ENCODE results near the gene SPTAN1. TPM values are rescaled to one million over a fixed set of nuclear protein-coding genes. Genes with fewer than 3 reads are reported as not detected.

SPTAN1 gene
- total RNA-seq, 2 experiments from 2014 or later, result 386 to 392 TPM

DNA sequence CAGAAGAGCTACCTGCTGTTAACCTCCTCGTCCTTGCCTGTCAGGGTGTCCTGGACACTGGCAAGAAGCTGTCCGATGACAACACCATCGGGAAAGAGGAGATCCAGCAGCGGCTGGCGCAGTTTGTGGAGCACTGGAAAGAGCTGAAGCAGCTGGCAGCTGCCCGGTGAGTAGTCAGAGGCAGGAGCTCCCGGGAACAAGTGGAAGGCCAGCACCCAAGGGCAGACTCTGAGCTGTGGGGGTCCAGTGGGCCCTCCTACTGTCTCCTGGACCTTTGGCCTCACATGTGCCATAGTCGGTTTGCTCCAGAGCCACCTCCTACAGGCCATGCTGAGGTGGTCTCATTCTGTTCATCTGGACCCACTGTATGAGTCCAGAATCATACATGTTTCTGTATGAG, 65.6 kb downstream of the SPTAN1 start:
- ChIA-PET CTCF (interaction anchor here (0.6 kb wide), 1 partner anchor 56 kb away, joined by 3 read pairs; no protein-coding TSS in a partner anchor), POLR2A (no interaction called here)

DNA sequence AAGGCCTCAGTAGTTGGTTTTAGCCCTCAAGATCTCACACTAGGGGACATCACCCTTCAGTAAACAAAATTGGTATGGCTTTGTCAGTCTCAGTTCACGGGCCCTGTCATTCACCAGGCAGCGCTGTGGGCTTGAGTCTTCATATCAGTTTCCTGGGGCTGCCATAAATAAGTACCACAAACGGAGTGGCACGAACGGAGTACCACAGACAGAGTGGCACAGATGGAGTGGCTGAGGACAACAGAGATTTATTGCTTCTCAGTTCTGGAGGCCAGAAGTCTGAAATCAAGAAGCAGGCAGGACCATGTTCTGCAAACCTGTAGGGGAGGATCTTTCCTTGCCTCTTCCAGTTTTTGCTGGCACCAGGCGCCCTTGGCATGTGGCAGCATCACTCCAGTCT, 66.7 kb downstream of the SPTAN1 start:
- H3K27ac ChIP-seq (ENCODE audit: low read depth in 1 of 2, low read length in 2 of 2), result no peak overlapping the region
- H3K36me3 ChIP-seq (ENCODE audit: insufficient read depth, low read length), result peaks cover 96% of the 10 kb centered on the region
- H3K4me3 ChIP-seq (ENCODE audit: low read length), result no peak overlapping the region
- Mint-ChIP-seq H3K9me3 (no peaks in the 10 kb centered on the region), H3K27me3 (no peaks in the 10 kb centered on the region), H3K36me3 (ENCODE audit: low read depth) (peaks cover 89% of the 10 kb centered on the region), H3K4me1 (ENCODE audit: low read depth) (no peaks in the 10 kb centered on the region), H3K27ac (no peak overlapping the region), H3K4me3 (no peak overlapping the region)
- H3K4me1 ChIP-seq (ENCODE audit: insufficient read depth, low read length), result no peaks in the 10 kb centered on the region
- no peaks in the 10 kb centered on the region for H3K9me3 ChIP-seq (ENCODE audit: control insufficient read depth in 1 of 2, insufficient read depth in 1 of 2, low read length in 2 of 2)
- ChIA-PET CTCF (no interaction called here), POLR2A (no interaction called here)
- ATAC-seq (ENCODE audit: poor library complexity) (no peak), DNase-seq (no peak)
- TF ChIP-seq, protein P1, sequence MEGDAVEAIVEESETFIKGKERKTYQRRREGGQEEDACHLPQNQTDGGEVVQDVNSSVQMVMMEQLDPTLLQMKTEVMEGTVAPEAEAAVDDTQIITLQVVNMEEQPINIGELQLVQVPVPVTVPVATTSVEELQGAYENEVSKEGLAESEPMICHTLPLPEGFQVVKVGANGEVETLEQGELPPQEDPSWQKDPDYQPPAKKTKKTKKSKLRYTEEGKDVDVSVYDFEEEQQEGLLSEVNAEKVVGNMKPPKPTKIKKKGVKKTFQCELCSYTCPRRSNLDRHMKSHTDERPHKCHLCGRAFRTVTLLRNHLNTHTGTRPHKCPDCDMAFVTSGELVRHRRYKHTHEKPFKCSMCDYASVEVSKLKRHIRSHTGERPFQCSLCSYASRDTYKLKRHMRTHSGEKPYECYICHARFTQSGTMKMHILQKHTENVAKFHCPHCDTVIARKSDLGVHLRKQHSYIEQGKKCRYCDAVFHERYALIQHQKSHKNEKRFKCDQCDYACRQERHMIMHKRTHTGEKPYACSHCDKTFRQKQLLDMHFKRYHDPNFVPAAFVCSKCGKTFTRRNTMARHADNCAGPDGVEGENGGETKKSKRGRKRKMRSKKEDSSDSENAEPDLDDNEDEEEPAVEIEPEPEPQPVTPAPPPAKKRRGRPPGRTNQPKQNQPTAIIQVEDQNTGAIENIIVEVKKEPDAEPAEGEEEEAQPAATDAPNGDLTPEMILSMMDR (IDR thresholded peaks at IDR 0.05), result no peak
- H3K27me3 ChIP-seq (ENCODE audit: control insufficient read depth in 1 of 2, insufficient read depth in 2 of 2, low read length in 2 of 2), result no peaks in the 10 kb centered on the region
- intact Hi-C loops (cut with DNase I, micrococcal nuclease), result no loop called here

More for the DNA sequence above, 65.6 kb downstream of the SPTAN1 start:
- Histone ChIP-seq H3K4me3 (ENCODE audit: low read length) (no peak overlapping the region), H3K27ac (ENCODE audit: low read depth in 1 of 2, low read length in 2 of 2) (no peak overlapping the region), H3K4me1 (ENCODE audit: insufficient read depth, low read length) (no peaks in the 10 kb centered on the region), H3K27me3 (ENCODE audit: control insufficient read depth in 1 of 2, insufficient read depth in 2 of 2, low read length in 2 of 2) (no peaks in the 10 kb centered on the region), H3K36me3 (ENCODE audit: insufficient read depth, low read length) (peaks cover 97% of the 10 kb centered on the region), H3K9me3 (ENCODE audit: control insufficient read depth in 1 of 2, insufficient read depth in 1 of 2, low read length in 2 of 2) (no peaks in the 10 kb centered on the region)
- H3K4me1 Mint-ChIP-seq (ENCODE audit: low read depth), result no peaks in the 10 kb centered on the region
- H3K36me3 Mint-ChIP-seq (ENCODE audit: low read depth), result peaks cover 95% of the 10 kb centered on the region
- DNase-seq, result no peak
- no peak for ATAC-seq (ENCODE audit: poor library complexity)
- TF ChIP-seq, protein P1 (IDR thresholded peaks at IDR 0.05), result no peak
- no peak overlapping the region for H3K27ac Mint-ChIP-seq
- no peaks in the 10 kb centered on the region for H3K9me3 Mint-ChIP-seq
- no peak overlapping the region for H3K4me3 Mint-ChIP-seq
- no peaks in the 10 kb centered on the region for H3K27me3 Mint-ChIP-seq
- intact Hi-C loops (cut with DNase I, micrococcal nuclease), result no loop called here

DNA sequence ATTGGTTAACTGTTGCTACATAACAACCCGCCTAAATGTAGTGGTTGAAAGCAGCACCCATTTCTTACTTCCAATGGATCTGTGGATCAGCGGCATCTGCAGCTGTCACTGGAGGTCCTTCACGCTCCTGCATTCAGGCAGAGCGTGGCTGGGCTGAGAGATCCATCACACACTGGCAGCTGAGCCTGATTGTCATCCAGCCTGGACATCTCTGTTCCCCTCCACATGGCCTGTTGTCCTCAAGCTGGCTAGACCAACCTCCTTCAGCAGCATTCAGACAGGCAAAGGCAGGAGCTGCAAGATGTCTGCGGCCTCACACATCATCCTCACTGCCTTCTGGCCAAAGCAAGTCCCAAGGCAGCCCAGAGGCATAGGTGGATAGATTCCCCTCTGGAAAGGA, 67.4 kb downstream of the SPTAN1 start:
- Histone ChIP-seq H3K36me3 (ENCODE audit: insufficient read depth, low read length) (peaks cover 96% of the 10 kb centered on the region), H3K9me3 (ENCODE audit: control insufficient read depth in 1 of 2, insufficient read depth in 1 of 2, low read length in 2 of 2) (no peaks in the 10 kb centered on the region), H3K27me3 (ENCODE audit: control insufficient read depth in 1 of 2, insufficient read depth in 2 of 2, low read length in 2 of 2) (no peaks in the 10 kb centered on the region), H3K4me1 (ENCODE audit: insufficient read depth, low read length) (no peaks in the 10 kb centered on the region), H3K4me3 (ENCODE audit: low read length) (no peak overlapping the region), H3K27ac (ENCODE audit: low read depth in 1 of 2, low read length in 2 of 2) (no peak overlapping the region)
- CTCF ChIA-PET, result no interaction called here
- Mint-ChIP-seq H3K4me1 (ENCODE audit: low read depth) (no peaks in the 10 kb centered on the region), H3K27ac (no peak overlapping the region), H3K27me3 (no peaks in the 10 kb centered on the region), H3K9me3 (no peaks in the 10 kb centered on the region), H3K4me3 (no peak overlapping the region), H3K36me3 (ENCODE audit: low read depth) (peaks cover 89% of the 10 kb centered on the region)
- DNase-seq (no peak), ATAC-seq (ENCODE audit: poor library complexity) (no peak)
- POLR2A ChIA-PET, result no interaction called here
- intact Hi-C loops (cut with DNase I, micrococcal nuclease), result no loop called here
- TF ChIP-seq, protein P1 (IDR thresholded peaks at IDR 0.05), result no peak

Data from CD4-positive, alpha-beta T cell (primary cell).